H1 (cell line): Measurements from ENCODE around the gene SORCS3. TPM values are rescaled to one million over a fixed set of nuclear protein-coding genes. Genes with fewer than 3 reads are reported as not detected.

ENCODE experiments used
- CHD7 ChIP-seq: fragments of 300-600 bp; sonication (generic); IDR thresholded peaks from 2 replicates; pipeline ENCODE4 v1.7.1; 2012; ENCODE audit warnings: low read length, moderate library complexity, mild to moderate bottlenecking, inconsistent platforms; ENCODE audit not compliant: insufficient replicate concordance
- CTCF ChIP-seq, 3 experiments: IDR thresholded peaks; 1 replicate in 2 of 3; 2 replicates in 1 of 3; pipeline versions ENCODE4 v1.5.1 to v1.6.1; 2011; ENCODE audit warnings: low read length in 3 of 3, mild to moderate bottlenecking in 3 of 3, inconsistent platforms in 2 of 3, low read depth in 1 of 3, moderate library complexity in 1 of 3; ENCODE audit not compliant: insufficient read depth in 1 of 3; ENCODE audit errors: control extremely low read depth in 1 of 3
- EP300 ChIP-seq, 2 experiments: IDR thresholded peaks; 1 replicate in 1 of 2; 2 replicates in 1 of 2; pipeline ENCODE4 v1.6.1; 2011 to 2012; ENCODE audit warnings: low read depth in 2 of 2, low read length in 2 of 2, mild to moderate bottlenecking in 2 of 2, borderline replicate concordance in 1 of 2, inconsistent platforms in 1 of 2, moderate library complexity in 1 of 2
- HDAC6 ChIP-seq: IDR thresholded peaks from one replicate; pipeline ENCODE4 v1.7.1; 2012; ENCODE audit warnings: low read depth, mild to moderate bottlenecking, inconsistent platforms, low read length, moderate library complexity
- KDM1A ChIP-seq: fragments of 200-600, 300-600 bp; sonication (generic); IDR thresholded peaks from 2 replicates; pipeline ENCODE4 v1.7.1; 2016; ENCODE audit warnings: mild to moderate bottlenecking, low read length, borderline replicate concordance
- NRF1 ChIP-seq: IDR thresholded peaks from 2 replicates; pipeline ENCODE4 v1.6.1; 2011; ENCODE audit warnings: mild to moderate bottlenecking, low read depth, low read length, improper control_type of control experiment
- POU5F1 ChIP-seq: IDR thresholded peaks from 2 replicates; pipeline ENCODE4 v1.6.1; 2011; ENCODE audit warnings: low read depth, mild to moderate bottlenecking, low read length, moderate library complexity
- SP1 ChIP-seq: IDR thresholded peaks from 2 replicates; pipeline ENCODE4 v1.6.1; 2011; ENCODE audit warnings: low read depth, low read length
- polyA plus RNA-seq, 7 experiments: library from polyadenylated mRNA; depleted of rRNA in 3 of 7; stranded (reverse) in 5 of 7; unstranded in 2 of 7; fragments of >200 nt in 5 of 7; fragments of 200-250 nt in 2 of 7; gene quantifications; 1 replicate in 5 of 7; 2 replicates in 1 of 7; 4 replicates in 1 of 7; pipeline versions ENCODE4 v1.2.1 to v1.2.3, GENCODE V29; 2011 to 2013; ENCODE audit warnings: missing spikeins in 2 of 7, mixed read lengths in 2 of 7
- total RNA-seq: library from RNA; stranded (reverse); fragmentation: NEBNext Ultra II Directional; extraction: Animal tissue kit (Norgen Biotek cat#: 25700); gene quantifications from 2 replicates; pipeline ENCODE4 v1.2.1, GENCODE V29; 2021

SORCS3 gene
- total and polyA plus RNA-seq, 2 of the 8 experiments (the other 6 are each of a cell fraction or from before 2014, with no cell fraction given): 0.26 to 0.88 TPM

GRCh38 chr10:104796823-104797222, 155.7 kb downstream of the SORCS3 start (continued):
- TF ChIP-seq CHD7 (no peak), CTCF (IDR thresholded peaks at IDR 0.05; ENCODE audit: control extremely low read depth in 1 of 3, insufficient read depth in 1 of 3, low read depth in 1 of 3, low read length in 3 of 3) (no peak), EP300 (IDR thresholded peaks at IDR 0.05; ENCODE audit: borderline replicate concordance in 1 of 2, low read depth in 2 of 2, low read length in 2 of 2) (no peak), KDM1A (no peak), HDAC6 (no peak), POU5F1 (no peak), NRF1 (no peak), SP1 (no peak)
